CD1c-positive myeloid dendritic cell (primary cell): Measurements from ENCODE around the gene NOS1AP.

ENCODE experiments used
- DNase-seq: peaks from one replicate; pipeline ENCODE4 v3.0.0-alpha.2; 2016; ENCODE audit errors: extremely low spot score

Gene NOS1AP

DNA sequence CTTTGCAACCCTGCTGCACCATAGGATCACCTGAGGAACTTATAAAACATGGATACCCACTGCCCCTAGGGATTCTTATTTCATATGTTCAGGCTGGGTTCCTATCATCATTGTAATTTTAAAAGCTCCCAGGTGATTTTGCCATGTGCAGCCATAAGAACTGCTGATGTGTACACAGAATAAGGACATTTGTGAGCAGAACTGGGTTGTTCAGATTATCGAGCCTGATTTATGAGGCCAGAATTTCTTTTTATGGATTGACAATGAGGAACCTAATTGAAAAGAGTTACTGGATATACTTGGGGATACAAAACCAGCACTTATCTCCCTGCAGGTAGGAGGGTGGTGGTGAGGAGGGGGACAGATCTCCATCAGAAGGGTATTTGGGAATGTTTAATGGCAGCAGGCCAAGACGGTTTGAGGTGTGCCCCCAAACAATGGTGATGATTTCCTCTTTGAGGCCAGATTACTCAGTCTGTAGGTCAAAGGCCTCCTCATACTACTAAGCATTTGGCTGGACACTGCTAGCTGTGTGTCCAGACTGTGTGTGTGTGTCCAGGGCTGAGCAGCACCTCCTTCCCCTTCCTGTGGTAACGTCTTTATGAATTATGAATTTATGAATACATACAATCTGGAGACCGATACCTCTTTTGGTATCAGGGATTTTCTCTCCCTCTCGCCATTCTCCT is 18.9 kb downstream of the NOS1AP start:
- DNase-seq, result no peak

DNA sequence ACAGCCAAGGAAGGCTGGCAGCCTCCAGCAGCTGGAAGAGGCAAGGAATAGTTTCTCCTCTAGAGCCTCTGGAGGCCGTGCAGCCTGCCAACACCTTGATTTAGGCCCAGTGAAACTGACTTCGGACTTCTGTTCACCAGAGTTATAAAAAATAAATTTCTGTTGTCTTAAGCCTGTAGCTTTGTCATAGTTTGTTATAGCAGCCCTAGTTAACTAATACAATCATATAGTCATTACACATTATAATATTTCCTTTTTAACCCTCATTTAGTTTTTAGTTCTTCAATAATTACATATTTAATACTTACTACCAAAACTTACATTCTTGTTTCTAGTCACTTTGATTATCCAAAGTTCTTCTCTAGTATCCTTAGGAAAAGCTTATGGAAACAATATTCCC is 20.3 kb downstream of the NOS1AP start:
- DNase-seq, result no peak

- DNase-seq, result no peak
Observed at GRCh38 chr1:162090378-162090777, 20.9 kb downstream of the NOS1AP start.

DNA sequence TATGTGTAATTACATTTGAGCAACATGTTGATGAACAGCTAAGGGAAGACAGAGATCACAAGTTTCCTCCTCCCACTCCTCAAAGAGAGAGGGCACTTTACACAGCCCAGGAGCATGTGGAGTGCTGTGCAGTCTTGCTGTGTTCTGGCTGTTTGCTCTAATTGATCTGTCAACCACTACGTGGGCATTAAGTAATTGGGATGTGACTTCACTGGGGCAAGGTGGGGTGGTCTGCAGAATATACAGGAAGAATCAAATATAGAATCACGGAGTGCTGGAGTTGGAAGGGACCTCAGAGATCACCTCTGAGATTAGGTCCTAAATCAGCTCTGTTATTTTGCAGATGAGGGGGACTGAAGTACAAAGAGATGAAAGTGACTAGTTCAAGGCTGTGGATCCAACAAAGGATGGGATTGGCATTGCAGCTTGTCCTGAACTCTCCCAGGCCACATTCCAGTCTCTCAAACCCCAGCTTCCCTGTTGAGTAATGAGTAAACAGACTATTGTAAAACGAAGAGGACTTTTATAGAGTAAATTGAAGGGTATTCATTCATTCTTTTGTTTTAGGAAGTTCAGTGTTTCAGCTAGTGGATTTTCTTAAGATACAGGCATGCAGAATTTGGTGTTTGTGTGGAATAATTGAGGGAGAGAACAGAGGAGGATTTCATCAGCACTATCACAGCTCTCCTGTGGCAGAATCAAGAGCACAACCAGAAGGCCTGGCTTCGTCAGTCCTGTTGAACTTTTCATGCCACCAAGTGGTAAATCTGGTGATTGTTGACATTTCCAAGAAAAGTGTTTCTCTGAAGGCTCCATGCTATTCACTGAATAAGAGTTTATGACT is 22.4 kb downstream of the NOS1AP start:
- no peak for DNase-seq

DNA sequence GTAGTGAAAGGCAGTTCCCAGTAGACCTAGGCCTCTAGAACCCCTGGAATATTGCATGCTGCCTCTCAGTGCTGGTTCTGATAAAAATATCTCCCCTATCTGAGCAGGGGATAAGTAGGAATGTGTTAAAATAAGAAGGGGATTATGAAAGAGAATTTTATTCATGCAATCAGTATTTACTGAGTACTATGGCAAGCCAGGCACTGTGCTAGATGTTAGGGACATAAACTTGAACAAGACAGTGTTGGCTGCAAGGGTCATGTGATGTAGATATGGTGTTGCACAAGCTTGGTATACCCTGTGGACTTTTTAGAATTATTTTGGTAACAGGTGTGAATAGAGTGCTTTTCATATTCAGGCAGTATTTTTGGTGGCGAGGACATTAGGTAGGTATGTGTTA is 23.6 kb downstream of the NOS1AP start:
- DNase-seq, result no peak

DNA sequence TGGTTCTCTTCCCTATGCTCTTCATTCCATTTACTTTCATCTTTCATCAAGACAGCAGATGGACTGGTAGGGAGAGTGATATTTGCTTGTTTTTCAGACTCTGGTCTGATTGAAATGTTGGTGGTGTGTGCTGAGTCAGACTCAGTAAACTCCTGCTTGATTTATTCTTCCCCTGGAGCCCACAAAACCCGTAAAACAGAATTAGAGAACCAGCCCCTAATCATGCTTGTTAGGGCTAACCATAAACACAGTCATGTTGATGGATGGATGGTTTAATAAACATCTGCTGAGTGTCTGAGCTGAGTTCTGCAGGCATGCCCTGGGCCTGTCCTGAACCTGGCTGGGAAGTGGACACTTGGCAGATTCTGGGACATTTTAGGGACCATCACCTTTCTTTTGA is 24.8 kb downstream of the NOS1AP start:
- DNase-seq, result no peak

DNA sequence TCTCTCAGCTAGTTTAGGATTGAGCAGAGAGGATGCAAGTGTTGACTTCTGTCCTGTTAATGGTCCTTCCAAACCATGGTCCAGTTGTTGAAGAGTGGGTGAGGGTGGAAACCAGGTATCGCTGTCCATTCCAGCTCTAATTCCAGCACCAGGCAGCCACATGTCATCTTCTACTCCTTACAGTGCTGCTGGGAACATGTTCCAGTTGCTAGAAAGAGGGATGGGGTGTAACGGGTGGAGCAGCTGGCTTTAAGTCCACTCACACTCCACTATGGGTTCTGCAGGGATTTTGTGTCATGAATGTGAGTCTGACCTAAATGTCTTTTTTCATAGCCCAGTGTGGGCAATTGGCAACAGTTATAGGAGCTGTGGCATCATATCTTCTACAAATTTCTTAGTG is 25.2 kb downstream of the NOS1AP start:
- no peak for DNase-seq

DNA sequence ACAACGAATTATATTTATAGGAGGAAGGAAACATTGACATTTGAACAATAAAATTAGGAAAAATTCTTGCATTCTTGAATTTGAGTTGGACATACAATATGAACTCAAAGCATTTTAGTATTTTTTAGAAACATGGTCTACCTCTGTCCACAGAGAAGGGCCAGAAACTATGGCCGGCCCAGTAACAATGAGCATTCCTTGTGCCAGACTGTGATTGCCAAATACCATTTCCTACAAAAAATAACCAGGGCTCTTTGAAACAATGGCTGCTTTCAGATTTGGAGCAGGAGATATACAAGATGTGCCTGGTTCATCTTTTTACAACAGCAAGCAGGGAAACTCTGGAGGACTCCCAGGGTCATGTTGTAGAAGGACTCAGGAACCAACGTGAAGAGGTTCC is 38.4 kb downstream of the NOS1AP start:
- no peak for DNase-seq

- DNase-seq, result no peak
Observed at GRCh38 chr1:162108426-162108825, 38.9 kb downstream of the NOS1AP start.

DNA sequence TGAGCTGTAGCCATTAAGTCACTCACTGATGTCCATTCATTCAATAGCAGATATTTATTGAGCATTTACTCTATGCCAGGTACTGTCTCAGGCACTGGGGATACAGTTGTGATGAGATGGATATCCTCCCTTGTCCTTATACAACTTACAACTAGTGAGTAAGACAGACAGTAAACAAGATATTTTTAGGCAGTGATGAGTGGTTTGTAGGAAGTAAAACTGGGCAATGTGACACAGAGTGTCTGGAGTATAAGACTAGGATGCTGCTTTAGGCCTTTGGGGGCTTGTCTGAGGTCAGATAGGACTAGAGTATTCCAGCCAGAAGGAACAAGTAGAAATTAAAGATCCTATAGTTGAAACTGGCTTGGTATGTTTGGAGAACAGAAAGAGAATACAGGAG is 41.4 kb downstream of the NOS1AP start:
- DNase-seq, result no peak

DNA sequence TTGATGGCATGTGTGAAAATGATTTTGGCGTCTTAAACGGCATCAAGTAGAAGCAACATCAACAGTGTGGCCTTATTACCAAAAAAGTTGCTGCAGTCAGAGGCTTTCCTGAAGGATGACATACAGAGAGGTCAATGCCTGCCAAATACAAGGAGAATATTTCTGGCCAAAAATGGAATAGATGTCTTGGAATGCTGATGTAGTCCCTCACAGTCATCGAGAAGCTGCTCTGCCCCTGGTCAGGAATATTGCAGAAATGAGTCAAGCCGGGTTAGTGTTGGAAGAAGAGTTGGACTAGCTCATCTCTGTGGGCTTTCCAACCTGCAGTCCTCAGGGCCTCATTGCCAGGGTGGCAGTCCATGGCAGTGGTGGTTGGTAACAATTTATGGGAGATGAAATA is 42.1 kb downstream of the NOS1AP start:
- DNase-seq, result no peak

- no peak for DNase-seq
Observed at GRCh38 chr1:162113419-162113818, 43.9 kb downstream of the NOS1AP start.

- no peak for DNase-seq
Observed at GRCh38 chr1:162117039-162117774, 47.7 kb downstream of the NOS1AP start.

DNA sequence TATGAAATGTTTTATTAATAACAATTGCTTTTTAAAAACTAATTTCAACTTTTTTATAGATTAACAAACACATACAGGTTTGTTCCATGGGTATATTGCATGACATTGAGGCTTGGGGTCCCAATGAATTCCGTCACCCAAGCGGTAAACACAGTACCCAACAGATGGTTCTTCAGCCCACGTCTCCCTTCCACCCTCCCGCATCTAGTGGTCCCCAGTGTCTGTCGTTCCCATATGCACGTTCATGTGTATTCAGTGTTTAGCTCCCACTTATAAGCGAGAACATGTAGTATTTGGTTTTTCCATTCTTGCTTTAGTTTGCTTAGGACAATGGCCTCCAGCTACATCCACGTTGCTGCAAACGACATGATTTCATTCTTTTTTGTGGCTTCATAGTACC is 48.6 kb downstream of the NOS1AP start:
- DNase-seq, result no peak

DNA sequence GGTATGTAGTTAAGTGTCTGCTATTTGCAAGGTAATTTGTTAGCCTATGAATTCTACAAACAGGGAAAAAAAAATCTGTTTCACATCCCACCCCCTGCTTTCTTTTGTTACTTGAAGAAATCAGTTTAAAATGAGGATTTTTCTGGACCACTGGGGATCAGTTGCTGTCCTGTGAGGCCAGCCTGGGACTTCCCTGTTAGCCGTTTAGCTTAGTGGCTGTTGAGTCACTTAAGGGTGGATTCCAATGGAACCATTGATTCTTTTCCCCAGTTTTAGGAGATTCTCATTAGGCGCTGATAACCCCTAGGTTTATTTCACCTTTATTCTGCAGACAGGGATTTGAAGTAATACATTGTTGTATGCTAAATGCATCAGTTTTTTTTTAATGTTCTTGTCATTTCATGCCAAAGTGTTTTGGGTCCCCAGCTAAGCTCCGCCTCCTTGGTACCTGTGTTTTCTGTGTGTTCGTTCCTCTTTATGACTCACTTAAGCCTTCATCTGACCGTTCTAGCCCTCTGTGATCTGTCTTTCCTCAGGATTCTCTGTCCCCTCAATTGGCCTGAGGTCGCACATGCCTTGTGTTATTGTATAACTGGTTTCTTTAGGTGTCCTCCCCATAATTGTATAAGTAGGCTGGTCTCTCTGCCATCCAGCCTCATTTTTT is 59.3 kb downstream of the NOS1AP start:
- DNase-seq, result no peak

DNA sequence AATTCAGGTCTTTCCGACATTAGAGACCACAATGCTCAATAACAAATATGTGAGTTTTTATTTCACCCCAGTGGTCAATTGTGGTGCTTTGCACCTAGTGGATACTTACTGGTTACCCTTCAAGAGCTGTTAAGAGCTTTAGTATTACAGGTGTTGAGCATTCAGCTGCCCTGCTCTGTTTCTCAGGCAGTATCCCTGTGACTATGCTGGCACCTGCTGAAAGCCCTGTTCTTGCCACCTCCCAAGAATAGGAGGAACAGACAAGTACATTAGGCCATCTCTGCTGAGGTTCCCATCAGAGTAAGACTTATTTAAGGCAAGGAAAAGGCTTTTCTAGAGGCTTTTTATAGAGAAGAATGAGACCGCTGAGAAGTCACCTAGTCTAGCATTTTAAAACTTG is 60.8 kb downstream of the NOS1AP start:
- no peak for DNase-seq

DNA sequence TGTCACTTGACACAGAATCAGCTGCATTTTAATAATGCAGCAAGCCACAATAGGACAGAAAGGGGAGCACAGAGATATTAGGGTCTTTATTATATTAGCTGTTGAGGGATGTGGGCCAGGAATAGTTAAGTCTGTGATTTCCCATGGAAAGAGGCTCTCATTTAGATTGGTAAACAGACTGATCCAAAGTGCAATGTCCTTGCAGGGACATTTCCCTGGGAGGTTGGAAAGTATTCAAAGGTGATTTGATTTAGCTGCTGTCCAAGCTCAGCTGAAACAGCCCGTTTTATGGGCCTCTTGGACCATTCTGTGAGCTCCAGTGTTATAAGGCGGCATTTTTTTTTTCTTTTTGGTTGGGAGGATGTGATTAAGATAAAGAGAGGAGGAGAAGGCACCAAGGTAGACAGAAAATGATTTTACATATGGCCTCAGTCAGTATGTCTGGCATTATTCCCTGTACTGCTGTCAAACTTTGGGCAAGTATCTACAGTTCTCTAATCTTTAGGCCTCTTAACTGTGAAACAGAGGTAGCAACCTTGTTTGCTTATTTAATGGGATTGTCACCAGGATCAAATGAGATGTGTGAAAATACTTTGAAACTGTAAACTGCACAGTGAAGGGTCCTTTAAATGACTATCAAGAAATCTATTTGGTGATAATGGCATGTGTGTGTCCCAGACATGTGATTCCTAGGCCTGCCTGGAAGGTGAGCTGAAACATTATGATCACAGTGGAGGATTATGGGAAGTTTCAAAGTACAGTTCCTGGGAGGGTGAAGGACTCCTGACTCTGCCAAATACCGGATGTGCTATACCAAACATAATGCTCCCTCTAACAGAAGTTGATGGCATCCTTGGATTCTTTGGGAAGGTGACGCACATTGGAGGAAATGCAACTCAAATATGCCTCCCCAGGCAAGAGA is 62.2 kb downstream of the NOS1AP start:
- no peak for DNase-seq

GRCh38 chr1:162133566-162133965 is 64.1 kb downstream of the NOS1AP start:
- no peak for DNase-seq

GRCh38 chr1:162134646-162135045 is 65.2 kb downstream of the NOS1AP start:
- no peak for DNase-seq

DNA sequence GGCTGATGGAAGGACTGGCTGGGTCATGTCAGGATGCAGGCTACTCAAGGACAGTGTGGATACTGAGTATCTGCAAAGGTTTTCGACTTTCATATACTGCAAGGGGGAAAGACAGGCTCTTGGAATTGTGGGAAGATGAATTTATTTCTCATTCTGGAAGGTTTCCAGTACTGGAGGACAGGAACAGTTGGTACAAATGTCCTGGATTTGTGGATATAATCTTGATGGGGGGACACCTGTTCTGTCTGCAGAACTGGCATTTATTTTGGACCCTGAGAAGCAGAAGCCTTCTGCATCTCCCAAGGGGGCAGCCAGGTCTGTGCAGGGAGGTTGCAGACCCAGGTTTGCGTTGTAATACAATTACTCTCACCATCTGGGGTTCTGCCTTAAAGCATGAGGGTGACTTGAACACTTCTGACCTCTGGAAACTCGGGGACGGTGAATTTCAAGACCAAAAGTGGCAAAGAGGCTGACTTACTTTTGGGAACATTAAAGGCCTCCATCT is 65.8 kb downstream of the NOS1AP start:
- no peak for DNase-seq

GRCh38 chr1:162136760-162137159 is 67.3 kb downstream of the NOS1AP start:
- no peak for DNase-seq
